IMR-90 (cell line): Measurements from ENCODE around the gene MDH1B. TPM values are rescaled to one million over a fixed set of nuclear protein-coding genes. Genes with fewer than 3 reads are reported as not detected.

Experiments
- ATAC-seq: fragments of 200-7000 bp; cut with Tn5 transposase; 2 replicates; pipeline ENCODE4 v1.9.1; 2020; ENCODE audit warnings: low read depth, mild to moderate bottlenecking, moderate library complexity
- BruUV-seq: library from RNA; stranded (reverse); fragments of 400-500 nt; replicated peaks from 2 replicates; lab custom pipeline; 2021; lab: Mats Ljungman, UMichigan
- CTCF ChIA-PET: fragments of 300-600 bp; formaldehyde crosslinking; extraction: SDS; loops from one replicate; lab custom pipeline; 2021; ENCODE audit warnings: antibody characterized with exemption; lab: Yijun Ruan, JAX
- POLR2A ChIA-PET: fragments of 300-600 bp; sonication (Branson Sonifier 250); formaldehyde crosslinking; loops from one replicate; lab custom pipeline; 2022; ENCODE audit warnings: antibody characterized with exemption; ENCODE audit not compliant: unreplicated experiment; lab: Charles Lee
- DNase-seq: peaks from one replicate; pipeline ENCODE4 v3.0.0; 2013
- H2AFZ ChIP-seq: replicated peaks from 2 replicates; pipeline ENCODE3; 2013; ENCODE audit warnings: low read length, mild to moderate bottlenecking; ENCODE audit not compliant: poor library complexity
- H2AK5ac ChIP-seq: 2 replicates; pipeline ENCODE4 v1.6.1; 2013; ENCODE audit warnings: low read depth, low read length, inconsistent platforms
- H2AK9ac ChIP-seq: replicated peaks from 2 replicates; pipeline ENCODE3; 2013; ENCODE audit warnings: mild to moderate bottlenecking, low read depth, low read length, moderate library complexity; ENCODE audit not compliant: poor library complexity
- H2BK120ac ChIP-seq: 2 replicates; pipeline ENCODE4 v1.6.1; 2013; ENCODE audit warnings: low read depth, low read length, inconsistent platforms
- H2BK15ac ChIP-seq: 3 replicates; pipeline ENCODE4 v1.6.1; 2013; ENCODE audit warnings: low read depth, low read length, inconsistent platforms
- H2BK20ac ChIP-seq: 2 replicates; pipeline ENCODE4 v1.6.1; 2013; ENCODE audit warnings: low read depth, mild to moderate bottlenecking, inconsistent platforms, low read length, moderate library complexity
- H2BK5ac ChIP-seq: 2 replicates; pipeline ENCODE4 v1.6.1; 2013; ENCODE audit warnings: mild to moderate bottlenecking, low read depth, low read length, inconsistent platforms; ENCODE audit not compliant: poor library complexity, severe bottlenecking
- H3K14ac ChIP-seq: replicated peaks from 2 replicates; pipeline ENCODE4 v1.6.1; 2013; ENCODE audit warnings: low read depth, low read length, inconsistent platforms
- H3K18ac ChIP-seq: 2 replicates; pipeline ENCODE4 v1.6.1; 2013; ENCODE audit warnings: low read depth, low read length, control low read depth
- H3K23ac ChIP-seq: 2 replicates; pipeline ENCODE4 v1.6.1; 2013; ENCODE audit warnings: low read depth, low read length, inconsistent platforms
- H3K27ac ChIP-seq: 2 replicates; pipeline ENCODE4 v1.5.1; 2013; ENCODE audit warnings: mild to moderate bottlenecking, control low read depth, low read length; ENCODE audit not compliant: insufficient read depth
- H3K27me3 ChIP-seq: 2 replicates; pipeline ENCODE4 v1.6.1; 2013; ENCODE audit warnings: low read length; ENCODE audit not compliant: control insufficient read depth, insufficient read depth
- H3K36me3 ChIP-seq: 2 replicates; pipeline ENCODE4 v1.6.1; 2013; ENCODE audit warnings: low read length, mixed read lengths; ENCODE audit not compliant: control insufficient read depth, insufficient read depth
- H3K4ac ChIP-seq: 2 replicates; pipeline ENCODE4 v1.6.1; 2013; ENCODE audit warnings: low read depth, low read length, inconsistent platforms
- H3K4me1 ChIP-seq: 2 replicates; pipeline ENCODE4 v1.6.1; 2013; ENCODE audit warnings: low read length, mixed read lengths; ENCODE audit not compliant: control insufficient read depth, insufficient read depth
- H3K4me2 ChIP-seq: 2 replicates; pipeline ENCODE4 v1.6.1; 2013; ENCODE audit warnings: low read depth, mild to moderate bottlenecking, control low read depth, low read length, moderate library complexity
- H3K4me3 ChIP-seq: 2 replicates; pipeline ENCODE4 v1.5.1; 2013; ENCODE audit warnings: low read depth, mild to moderate bottlenecking, control low read depth, low read length, moderate library complexity; ENCODE audit not compliant: insufficient read depth
- H3K56ac ChIP-seq: 2 replicates; pipeline ENCODE4 v1.6.1; 2013; ENCODE audit warnings: low read length, inconsistent platforms; ENCODE audit not compliant: insufficient read depth; ENCODE audit errors: extremely low read depth
- H3K79me1 ChIP-seq, 2 experiments: 2 replicates each; pipeline ENCODE4 v1.6.1; 2013; ENCODE audit warnings: low read length in 2 of 2, inconsistent platforms in 1 of 2, low read depth in 1 of 2
- H3K9ac ChIP-seq: 2 replicates; pipeline ENCODE4 v1.6.1; 2013; ENCODE audit warnings: low read depth, low read length, control low read depth
- H3K9me1 ChIP-seq: 2 replicates; pipeline ENCODE4 v1.6.1; 2013; ENCODE audit warnings: low read length, inconsistent platforms; ENCODE audit not compliant: insufficient read depth
- H3K9me3 ChIP-seq: 2 replicates; pipeline ENCODE4 v1.6.1; 2013; ENCODE audit warnings: low read length; ENCODE audit not compliant: control insufficient read depth, insufficient read depth
- H4K20me1 ChIP-seq: 2 replicates; pipeline ENCODE4 v1.6.1; 2013; ENCODE audit warnings: low read length, inconsistent platforms; ENCODE audit not compliant: insufficient read depth
- H4K5ac ChIP-seq: 2 replicates; pipeline ENCODE4 v1.6.1; 2013; ENCODE audit warnings: mild to moderate bottlenecking, low read depth, low read length, control low read depth
- H4K8ac ChIP-seq, 2 experiments: 2 replicates each; pipeline ENCODE4 v1.6.1; 2013; ENCODE audit warnings: low read depth in 2 of 2, low read length in 2 of 2, control low read depth in 1 of 2, inconsistent platforms in 1 of 2
- H4K91ac ChIP-seq: 2 replicates; pipeline ENCODE4 v1.6.1; 2013; ENCODE audit warnings: low read depth, low read length, inconsistent platforms; ENCODE audit not compliant: insufficient read depth
- RFX5 ChIP-seq: IDR thresholded peaks from 2 replicates; pipeline ENCODE4 v1.8.0; 2012; ENCODE audit warnings: low read depth, mild to moderate bottlenecking, low read length, moderate library complexity
- SMC3 ChIP-seq: fragments of 150-350 bp; IDR thresholded peaks from 2 replicates; pipeline ENCODE4 v1.6.1; 2016; ENCODE audit warnings: low read depth, mild to moderate bottlenecking, antibody characterized with exemption, low read length, moderate library complexity
- WGBS, 2 experiments: methylation state at CpG; one replicate each; pipeline versions ENCODE4 v1.1.5 to v1.1.7; 2013; ENCODE audit warnings: missing lambda C conversion rate in 2 of 2; ENCODE audit not compliant: insufficient read length in 1 of 2; ENCODE audit errors: extremely low coverage in 2 of 2; 5-methylcytosine and 5-hydroxymethylcytosine counted together
- dilution Hi-C: fragments of 300-500 bp; cut with HindIII; formaldehyde crosslinking; loops from one replicate; pipeline ENCODE4 v1.14.3; 2018; ENCODE audit warnings: low sequenced_read_pairs; ENCODE audit not compliant: unreplicated experiment
- in situ Hi-C: fragments of 300-500 bp; cut with MboI; formaldehyde crosslinking; loops from 3 replicates; pipeline ENCODE4 v1.14.3; 2019; ENCODE audit warnings: low sequenced_read_pairs, inconsistent platforms, mixed read lengths
- intact Hi-C: fragments of 100-400 bp; cut with micrococcal nuclease; formaldehyde crosslinking; loops from 2 replicates; pipeline ENCODE4 v1.10.0; 2022
- polyA plus RNA-seq, 3 experiments: library from polyadenylated mRNA; depleted of rRNA; stranded (reverse); fragments of >200 nt; gene quantifications; 2 replicates each; pipeline ENCODE4 v1.2.3, GENCODE V29; 2012; ENCODE audit warnings: low replicate concordance in 1 of 3
- total RNA-seq: library from RNA; depleted of rRNA; stranded (reverse); fragments of >200 nt; gene quantifications from 2 replicates; pipeline ENCODE4 v1.2.3, GENCODE V29; 2012
- TF ChIP-seq, protein P1 (sequence below): fragments of 150-350 bp; IDR thresholded peaks from 2 replicates; pipeline ENCODE4 v1.6.1; 2017; ENCODE audit warnings: mild to moderate bottlenecking, antibody characterized with exemption, low read length, low read depth

The MDH1B gene
- total and polyA plus RNA-seq, 2 of the 4 experiments (the other 2 are of a cell fraction) = 0.38 to 0.54 TPM

DNA sequence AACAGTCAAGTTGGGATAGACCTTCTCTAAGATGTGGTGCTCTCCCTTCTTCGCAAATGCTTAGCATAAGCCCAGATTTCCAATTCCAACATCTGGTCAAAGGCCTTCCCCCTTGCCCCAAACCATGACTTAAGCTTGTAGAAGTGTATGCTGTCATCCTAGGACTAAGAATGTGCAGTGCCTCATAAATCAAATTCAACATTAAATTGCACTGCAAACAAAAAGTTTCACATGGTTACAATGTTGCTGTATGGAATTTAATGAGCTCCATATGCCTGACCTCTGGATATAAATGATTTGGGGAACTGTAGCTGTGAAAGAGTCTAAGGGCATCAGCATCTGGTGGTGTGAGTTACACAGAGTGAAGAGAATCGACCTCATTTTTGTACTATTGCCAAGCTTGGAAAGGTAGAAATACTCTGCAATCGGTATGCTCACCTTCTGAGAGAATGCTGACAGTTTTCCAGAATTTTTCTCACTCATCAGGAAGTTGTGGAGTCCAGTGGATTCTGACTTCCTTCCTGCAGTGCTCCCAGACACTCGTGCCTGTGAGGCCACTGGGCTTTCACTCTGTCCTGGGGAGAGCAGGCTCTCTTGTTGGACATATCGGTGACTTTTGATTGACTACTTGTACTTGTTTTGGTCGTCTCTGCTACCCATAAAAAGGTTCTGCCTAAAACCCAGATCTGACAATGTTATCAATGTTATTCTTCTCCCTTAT lies 40.9 kb upstream of the MDH1B start:
- POLR2A ChIA-PET = no interaction called here

More for the DNA sequence above, 40.9 kb upstream of the MDH1B start:
- no peak overlapping the region for H4K91ac ChIP-seq
- H3K18ac ChIP-seq = no peak overlapping the region
- DNase-seq (no peak), ATAC-seq (no peak)
- H3K14ac ChIP-seq = no peak overlapping the region
- H3K9me1 ChIP-seq = no peaks in the 10 kb centered on the region
- no peak overlapping the region for H3K9ac ChIP-seq
- no peak overlapping the region for H3K4ac ChIP-seq
- no peak overlapping the region for H4K5ac ChIP-seq
- in situ Hi-C loops = no loop called here
- H3K4me2 ChIP-seq = no peak overlapping the region
- no peak overlapping the region for H2BK120ac ChIP-seq
- no peaks in the 10 kb centered on the region for H4K20me1 ChIP-seq
- H3K23ac ChIP-seq = no peak overlapping the region
- CTCF ChIA-PET = interaction anchor here (0.7 kb wide), 1 partner anchor 130 kb away, joined by 3 read pairs; no protein-coding TSS in a partner anchor
- H3K36me3 ChIP-seq = no peaks in the 10 kb centered on the region; the same call in 1 of the 2 replicates
- no peaks in the 10 kb centered on the region for H3K9me3 ChIP-seq
- dilution Hi-C loops = no loop called here
- intact Hi-C loops = loop anchor here (10.0 kb wide), 1 partner anchor 939 kb away; no protein-coding TSS in a partner anchor
- H3K4me3 ChIP-seq = no peak overlapping the region
- H3K56ac ChIP-seq = no peak overlapping the region
- no peak overlapping the region for H2BK15ac ChIP-seq
- H3K79me1 ChIP-seq = no peaks in the 10 kb centered on the region
- BruUV-seq = no TSS peak
- TF ChIP-seq SMC3 (no peak), RFX5 (no peak)
- TF ChIP-seq, protein P1, sequence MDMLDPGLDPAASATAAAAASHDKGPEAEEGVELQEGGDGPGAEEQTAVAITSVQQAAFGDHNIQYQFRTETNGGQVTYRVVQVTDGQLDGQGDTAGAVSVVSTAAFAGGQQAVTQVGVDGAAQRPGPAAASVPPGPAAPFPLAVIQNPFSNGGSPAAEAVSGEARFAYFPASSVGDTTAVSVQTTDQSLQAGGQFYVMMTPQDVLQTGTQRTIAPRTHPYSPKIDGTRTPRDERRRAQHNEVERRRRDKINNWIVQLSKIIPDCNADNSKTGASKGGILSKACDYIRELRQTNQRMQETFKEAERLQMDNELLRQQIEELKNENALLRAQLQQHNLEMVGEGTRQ = no peak
- no peak overlapping the region for H2AFZ ChIP-seq
- H3K27ac ChIP-seq = no peak overlapping the region
- no peak overlapping the region for H2BK20ac ChIP-seq
- no peak overlapping the region for H2BK5ac ChIP-seq
- H4K8ac ChIP-seq = no peak overlapping the region
- no peak overlapping the region for H2AK9ac ChIP-seq
- 48% methylated on average over 2 of the region's 6 CpGs; no CpG with 5 or more reads in 1 of the 2 experiments for WGBS, 2 experiments
- H3K4me1 ChIP-seq = no peaks in the 10 kb centered on the region
- no peaks in the 10 kb centered on the region for H3K27me3 ChIP-seq
- H2AK5ac ChIP-seq = no peak overlapping the region
